Suprapubic skin (tissue), 4 donors: ENCODE results near the gene ADGRD1.

Source experiments
- POLR2A ChIP-seq, 2 donors: fragments of 450-650 bp; IDR thresholded peaks; one replicate each; pipeline ENCODE4 v1.6.1; 2017; ENCODE audit warnings: antibody characterized with exemption in 2 of 2, mild to moderate bottlenecking in 2 of 2, moderate library complexity in 2 of 2
- POLR2AphosphoS5 ChIP-seq, 3 donors: sonication (generic); formaldehyde crosslinking; IDR thresholded peaks; one replicate each; pipeline ENCODE4 v1.6.1; 2017; ENCODE audit warnings: antibody characterized with exemption in 3 of 3
- TF ChIP-seq, protein P1 (sequence below), 2 donors: fragments of 200-600 bp in 1 of 2; fragments of 450-650 bp in 1 of 2; sonication (generic) in 1 of 2; IDR thresholded peaks; one replicate each; pipeline ENCODE4 v1.5.1; 2016 to 2019; ENCODE audit warnings: antibody characterized with exemption in 2 of 2, mild to moderate bottlenecking in 1 of 2, moderate library complexity in 1 of 2

GRCh38 chr12:131146173-131146675 is 192.5 kb downstream of the ADGRD1 start:
- TF ChIP-seq, protein P1, sequence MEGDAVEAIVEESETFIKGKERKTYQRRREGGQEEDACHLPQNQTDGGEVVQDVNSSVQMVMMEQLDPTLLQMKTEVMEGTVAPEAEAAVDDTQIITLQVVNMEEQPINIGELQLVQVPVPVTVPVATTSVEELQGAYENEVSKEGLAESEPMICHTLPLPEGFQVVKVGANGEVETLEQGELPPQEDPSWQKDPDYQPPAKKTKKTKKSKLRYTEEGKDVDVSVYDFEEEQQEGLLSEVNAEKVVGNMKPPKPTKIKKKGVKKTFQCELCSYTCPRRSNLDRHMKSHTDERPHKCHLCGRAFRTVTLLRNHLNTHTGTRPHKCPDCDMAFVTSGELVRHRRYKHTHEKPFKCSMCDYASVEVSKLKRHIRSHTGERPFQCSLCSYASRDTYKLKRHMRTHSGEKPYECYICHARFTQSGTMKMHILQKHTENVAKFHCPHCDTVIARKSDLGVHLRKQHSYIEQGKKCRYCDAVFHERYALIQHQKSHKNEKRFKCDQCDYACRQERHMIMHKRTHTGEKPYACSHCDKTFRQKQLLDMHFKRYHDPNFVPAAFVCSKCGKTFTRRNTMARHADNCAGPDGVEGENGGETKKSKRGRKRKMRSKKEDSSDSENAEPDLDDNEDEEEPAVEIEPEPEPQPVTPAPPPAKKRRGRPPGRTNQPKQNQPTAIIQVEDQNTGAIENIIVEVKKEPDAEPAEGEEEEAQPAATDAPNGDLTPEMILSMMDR (IDR thresholded peaks at IDR 0.05): no peak
- TF ChIP-seq POLR2AphosphoS5 (IDR thresholded peaks at IDR 0.05) (no peak), POLR2A (IDR thresholded peaks at IDR 0.05) (no peak)
